Fibroblast of pulmonary artery (primary cell): ENCODE data around the gene OTUB2.

ENCODE experiments used
- DNase-seq: peaks from one replicate; pipeline ENCODE4 v3.0.0-alpha.2; 2010; ENCODE audit warnings: low read depth
- H3K4me3 ChIP-seq: replicated peaks from 2 replicates; pipeline ENCODE4 v1.5.1; 2011; ENCODE audit warnings: low read depth, mild to moderate bottlenecking, control low read depth, low read length, moderate library complexity
- TF ChIP-seq, protein P1 (sequence below): IDR thresholded peaks from 2 replicates; pipeline ENCODE4 v1.5.1; 2011; ENCODE audit warnings: mild to moderate bottlenecking, control low read depth, low read length, inconsistent platforms; ENCODE audit errors: missing control alignments

OTUB2 gene

GRCh38 chr14:93981316-93982229 lies 44.6 kb upstream of the OTUB2 start:
- DNase-seq, result no peak
- TF ChIP-seq, protein P1, sequence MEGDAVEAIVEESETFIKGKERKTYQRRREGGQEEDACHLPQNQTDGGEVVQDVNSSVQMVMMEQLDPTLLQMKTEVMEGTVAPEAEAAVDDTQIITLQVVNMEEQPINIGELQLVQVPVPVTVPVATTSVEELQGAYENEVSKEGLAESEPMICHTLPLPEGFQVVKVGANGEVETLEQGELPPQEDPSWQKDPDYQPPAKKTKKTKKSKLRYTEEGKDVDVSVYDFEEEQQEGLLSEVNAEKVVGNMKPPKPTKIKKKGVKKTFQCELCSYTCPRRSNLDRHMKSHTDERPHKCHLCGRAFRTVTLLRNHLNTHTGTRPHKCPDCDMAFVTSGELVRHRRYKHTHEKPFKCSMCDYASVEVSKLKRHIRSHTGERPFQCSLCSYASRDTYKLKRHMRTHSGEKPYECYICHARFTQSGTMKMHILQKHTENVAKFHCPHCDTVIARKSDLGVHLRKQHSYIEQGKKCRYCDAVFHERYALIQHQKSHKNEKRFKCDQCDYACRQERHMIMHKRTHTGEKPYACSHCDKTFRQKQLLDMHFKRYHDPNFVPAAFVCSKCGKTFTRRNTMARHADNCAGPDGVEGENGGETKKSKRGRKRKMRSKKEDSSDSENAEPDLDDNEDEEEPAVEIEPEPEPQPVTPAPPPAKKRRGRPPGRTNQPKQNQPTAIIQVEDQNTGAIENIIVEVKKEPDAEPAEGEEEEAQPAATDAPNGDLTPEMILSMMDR, result no peak
- no peak overlapping the region for H3K4me3 ChIP-seq

DNA sequence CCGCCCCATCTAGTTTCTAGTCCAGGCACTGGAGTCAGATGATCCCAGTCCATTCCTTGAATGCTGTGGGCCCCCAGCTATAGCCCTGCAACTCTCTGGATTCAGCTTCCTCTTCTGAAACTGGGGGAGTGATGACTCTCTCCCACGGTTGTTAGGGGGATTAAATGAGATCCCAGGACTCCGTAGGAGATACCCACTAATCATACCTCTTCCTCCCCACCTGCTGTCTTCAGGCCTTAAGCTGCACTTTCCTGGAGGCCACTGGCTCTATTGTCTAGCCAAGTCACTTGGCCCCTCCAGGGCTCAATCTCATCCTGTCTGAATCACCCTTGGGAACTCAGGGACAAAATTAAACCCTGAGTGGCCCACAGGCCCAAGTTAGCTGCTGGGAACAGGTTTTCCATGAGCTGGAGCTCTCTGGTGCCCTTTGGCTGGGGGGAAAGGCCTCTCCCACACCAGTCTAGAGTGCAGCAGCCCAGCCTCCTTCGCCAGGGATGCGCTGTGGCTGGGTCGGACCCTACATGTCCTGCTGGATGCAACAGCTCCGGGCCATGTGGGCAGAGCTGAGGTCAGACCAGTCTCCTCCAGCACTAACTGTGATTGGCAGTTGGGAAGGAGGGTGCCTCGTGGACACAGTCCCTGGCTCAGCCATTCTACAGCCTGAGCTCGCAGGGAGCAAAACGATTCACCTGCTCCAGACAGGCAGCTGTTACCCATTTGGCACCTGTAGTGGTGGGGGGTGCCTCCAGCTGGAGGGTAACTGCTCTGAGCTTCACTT lies 43.7 kb upstream of the OTUB2 start:
- no peak for DNase-seq
- no peak overlapping the region for H3K4me3 ChIP-seq
- TF ChIP-seq, protein P1, result no peak

GRCh38 chr14:93984070-93984469 lies 42.1 kb upstream of the OTUB2 start:
- TF ChIP-seq, protein P1, result no peak

DNA sequence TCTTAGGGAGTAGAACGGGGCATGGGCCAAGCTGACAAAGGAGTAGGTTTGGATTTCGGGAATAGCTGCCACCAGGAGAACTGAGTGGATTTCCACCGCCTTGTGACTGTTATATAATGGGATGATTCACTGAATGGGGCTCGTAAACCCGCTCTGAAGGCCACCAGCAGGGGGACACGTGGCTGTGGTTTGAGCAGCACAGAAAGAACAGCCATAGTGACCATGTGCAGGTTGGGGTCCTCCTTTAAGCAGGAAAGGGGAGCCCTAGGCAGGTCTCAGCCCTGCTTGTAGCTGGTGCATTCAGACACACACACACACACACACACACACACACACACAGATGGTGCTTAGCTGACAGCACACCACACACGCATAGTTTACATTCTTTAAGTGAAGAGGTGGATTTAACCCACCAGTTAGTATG lies 41.1 kb upstream of the OTUB2 start:
- H3K4me3 ChIP-seq, result no peak overlapping the region
- DNase-seq, result peak; percentile 59
- TF ChIP-seq, protein P1, result peak; percentile 28

More at GRCh38 chr14:93984070-93984469, 42.1 kb upstream of the OTUB2 start:
- no peak for DNase-seq
- H3K4me3 ChIP-seq, result no peak overlapping the region

- TF ChIP-seq, protein P1, result no peak
- no peak overlapping the region for H3K4me3 ChIP-seq
- no peak for DNase-seq
These were observed 39.2 kb upstream of the OTUB2 start for GRCh38 chr14:93986955-93987354.

- TF ChIP-seq, protein P1, result no peak
- DNase-seq, result no peak
These were observed 38.8 kb upstream of the OTUB2 start for GRCh38 chr14:93987376-93987775.

More at GRCh38 chr14:93987376-93987775, 38.8 kb upstream of the OTUB2 start:
- no peak overlapping the region for H3K4me3 ChIP-seq
